K562 (cell line): ENCODE measurements around the gene CNPY4. TPM values are rescaled to one million over a fixed set of nuclear protein-coding genes. Genes with fewer than 3 reads are reported as not detected.
A peak's percentile ranks its signal among the peaks of the same experiment; 100 is the strongest.

Source experiments
- C11orf30 ChIP-seq: fragments of 450-650 bp; IDR thresholded peaks from 2 replicates; pipeline ENCODE4 v1.6.1; 2016; ENCODE audit warnings: low read depth, mild to moderate bottlenecking
- CAMTA2 ChIP-seq: fragments of 250-450 bp; sonication (Bioruptor Pico); conservative IDR thresholded peaks from 2 replicates; pipeline ENCODE4 v1.5.1; 2022
- CBX8 ChIP-seq: fragments of 200-600 bp; sonication (generic); IDR thresholded peaks from 2 replicates; pipeline ENCODE4 v1.6.1; 2012; ENCODE audit warnings: borderline replicate concordance, mixed run types, low read depth, mild to moderate bottlenecking, moderate library complexity, mixed read lengths, low read length, control low read depth, inconsistent platforms; ENCODE audit not compliant: poor library complexity, severe bottlenecking; ENCODE audit errors: extremely low read depth
- HDGF ChIP-seq: fragments of 450-650 bp; IDR thresholded peaks from 2 replicates; pipeline ENCODE4 v1.6.1; 2016
- JUNB ChIP-seq: fragments of 450-650 bp; formaldehyde crosslinking; conservative IDR thresholded peaks from 2 replicates; pipeline ENCODE4 v1.4.0; 2020; ENCODE audit warnings: mild to moderate bottlenecking
- MED1 ChIP-seq: sonication (generic); formaldehyde crosslinking; IDR thresholded peaks from 2 replicates; pipeline ENCODE4 v1.8.1; 2023; ENCODE audit warnings: missing genetic modification reagents, borderline replicate concordance
- NFRKB ChIP-seq: fragments of 450-650 bp; IDR thresholded peaks from 2 replicates; pipeline ENCODE4 v1.6.1; 2016; ENCODE audit warnings: low read depth
- RBBP5 ChIP-seq: fragments of 200-600 bp; sonication (generic); IDR thresholded peaks from 2 replicates; pipeline ENCODE4 v1.6.1; 2012; ENCODE audit warnings: borderline replicate concordance, mild to moderate bottlenecking, low read length, control low read depth, inconsistent platforms; ENCODE audit not compliant: insufficient read depth, poor library complexity, severe bottlenecking
- SAFB2 ChIP-seq: fragments of 200-400 bp; formaldehyde crosslinking; IDR thresholded peaks from 2 replicates; pipeline ENCODE4 v1.6.1; 2018; ENCODE audit warnings: borderline replicate concordance, low read length, low read depth, moderate library complexity; ENCODE audit not compliant: severe bottlenecking
- TAL1 ChIP-seq: fragments of 450-650 bp; IDR thresholded peaks from 2 replicates; pipeline ENCODE4 v1.6.1; 2016; ENCODE audit warnings: mild to moderate bottlenecking
- TEAD1 ChIP-seq, 2 experiments: fragments of 450-650 bp in 1 of 2; sonication (generic) in 1 of 2; formaldehyde crosslinking; IDR thresholded peaks; 2 replicates each; pipeline versions ENCODE4 v1.4.0 to v1.8.0; 2020 to 2022; ENCODE audit warnings: mild to moderate bottlenecking in 2 of 2, missing genetic modification reagents in 1 of 2
- TOE1 ChIP-seq, 2 experiments: fragments of 450-650 bp in 1 of 2; sonication (generic) in 1 of 2; formaldehyde crosslinking in 1 of 2; IDR thresholded peaks; 2 replicates each; pipeline versions ENCODE4 v1.7.1 to v1.8.0; 2016 to 2022; ENCODE audit warnings: borderline replicate concordance in 2 of 2, mild to moderate bottlenecking in 2 of 2, antibody characterized with exemption in 1 of 2, inconsistent platforms in 1 of 2, low read depth in 1 of 2, missing genetic modification reagents in 1 of 2, moderate library complexity in 1 of 2
- ZNF124 ChIP-seq: sonication (generic); formaldehyde crosslinking; IDR thresholded peaks from 2 replicates; pipeline ENCODE4 v1.8.1; 2022; ENCODE audit warnings: missing genetic modification reagents
- ZNF224 ChIP-seq: sonication (generic); formaldehyde crosslinking; IDR thresholded peaks from 2 replicates; pipeline ENCODE4 v1.8.0; 2022; ENCODE audit warnings: mild to moderate bottlenecking, missing genetic modification reagents
- ZNF253 ChIP-seq: fragments of 250-450 bp; sonication (Bioruptor Pico); conservative IDR thresholded peaks from 2 replicates; pipeline ENCODE4 v1.6.1; 2021; ENCODE audit warnings: mild to moderate bottlenecking
- ZNF780A ChIP-seq: fragments of 250-450 bp; sonication (Bioruptor Pico); IDR thresholded peaks from 2 replicates; pipeline ENCODE4 v1.5.0; 2021; ENCODE audit warnings: mild to moderate bottlenecking
- polyA plus RNA-seq, 8 experiments: library from polyadenylated mRNA; depleted of rRNA in 4 of 8; stranded (reverse) in 5 of 8; unstranded in 3 of 8; fragments of >200 nt; fragmentation: Nextera tagmentation in 2 of 8; fragmentation: Illumina TruSeq in 1 of 8; extraction: Ambion mirVana in 2 of 8; extraction: Trizol in 1 of 8; gene quantifications; 2 replicates each; pipeline versions ENCODE4 v1.2.1 to v1.2.3, GENCODE V29; 2011 to 2014; ENCODE audit warnings: inconsistent platforms in 1 of 8, missing spikeins in 1 of 8
- total RNA-seq, 7 experiments: library from RNA; depleted of rRNA in 6 of 7; stranded (reverse); fragments of >200 nt in 6 of 7; fragmentation: Illumina TruSeq in 2 of 7; extraction: Trizol in 2 of 7; gene quantifications; 2 replicates each; pipeline versions ENCODE4 v1.2.1 to v1.2.3, GENCODE V29; 2011 to 2021; ENCODE audit warnings: low replicate concordance in 1 of 7
- TF ChIP-seq, protein P1 (sequence below): fragments of 450-650 bp; conservative IDR thresholded peaks from 2 replicates; pipeline ENCODE4 v1.6.1; 2016; ENCODE audit warnings: missing genetic modification characterization, low read depth, mild to moderate bottlenecking, control low read depth, missing compliant biosample characterization
- TF ChIP-seq, protein P2 (sequence below): fragments of 250-450 bp; sonication (Bioruptor Pico); IDR thresholded peaks from 2 replicates; pipeline ENCODE4 v1.5.0; 2021
- TF ChIP-seq, protein P3 (sequence below): sonication (generic); formaldehyde crosslinking; IDR thresholded peaks from 2 replicates; pipeline ENCODE4 v1.8.0; 2023; ENCODE audit warnings: missing genetic modification reagents, mild to moderate bottlenecking, borderline replicate concordance

Gene CNPY4
- total and polyA plus RNA-seq, 9 of the 15 experiments (the other 6 are each of a cell fraction or from before 2014, with no cell fraction given), result 1.9 to 11.2 (median 7.0) TPM

DNA sequence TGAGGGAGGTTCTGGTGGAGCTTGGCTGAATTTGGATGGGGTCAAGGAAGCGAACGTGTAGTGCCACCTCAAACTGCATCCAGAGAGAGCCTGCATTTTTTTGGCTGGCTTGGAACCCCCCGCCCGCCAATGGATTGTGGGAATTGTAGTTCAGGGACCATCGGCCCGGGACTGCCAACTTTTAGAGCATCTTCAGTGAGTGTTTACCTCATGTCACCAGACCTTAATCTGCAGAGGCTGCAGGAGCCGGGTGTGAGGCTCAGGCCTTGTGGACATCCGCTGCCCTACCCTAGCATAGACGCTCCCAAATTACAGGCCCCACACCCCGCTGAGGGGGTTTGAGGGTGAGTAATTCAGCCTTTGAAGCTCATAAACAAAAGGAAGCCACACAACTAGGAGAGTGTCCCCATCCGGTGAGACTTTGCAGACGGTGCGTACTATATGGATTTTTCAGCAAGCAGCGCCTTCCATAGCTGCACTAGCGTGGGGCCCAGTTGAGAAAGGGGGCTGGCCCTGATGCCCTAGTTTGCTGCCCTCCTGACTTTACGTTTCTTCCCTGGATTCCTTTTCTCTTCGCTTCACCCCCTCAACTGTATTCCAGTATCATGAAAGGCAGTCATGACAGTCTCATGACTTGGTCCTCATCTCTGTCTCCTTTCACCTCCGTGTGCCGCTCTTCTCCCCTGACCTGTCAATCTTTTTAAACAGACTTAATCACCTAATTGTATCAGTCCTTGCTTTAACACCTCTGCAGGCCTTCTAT, 717 bp downstream of the CNPY4 start (continued):
- TF ChIP-seq TAL1, result 0 out of 2 replicates have a peak, but pooled peaks have one; percentile 2
- TF ChIP-seq TEAD1 (CRISPR knock-in tag; IDR thresholded peaks at IDR 0.05), result no peak
- no peak for TF ChIP-seq C11orf30
- TF ChIP-seq RBBP5, result no peak
- no peak for TF ChIP-seq NFRKB
- no peak for TF ChIP-seq ZNF124
- no peak for TF ChIP-seq ZNF224 (CRISPR knock-in tag)
- TF ChIP-seq TOE1 (IDR thresholded peaks at IDR 0.05; ENCODE audit: borderline replicate concordance), result no peak
- TF ChIP-seq TOE1 (CRISPR knock-in tag; IDR thresholded peaks at IDR 0.05; ENCODE audit: borderline replicate concordance, low read depth), result no peak
- TF ChIP-seq CBX8, result no peak
- no peak for TF ChIP-seq ZNF780A (CRISPR knock-in tag)
- TF ChIP-seq, protein P1, sequence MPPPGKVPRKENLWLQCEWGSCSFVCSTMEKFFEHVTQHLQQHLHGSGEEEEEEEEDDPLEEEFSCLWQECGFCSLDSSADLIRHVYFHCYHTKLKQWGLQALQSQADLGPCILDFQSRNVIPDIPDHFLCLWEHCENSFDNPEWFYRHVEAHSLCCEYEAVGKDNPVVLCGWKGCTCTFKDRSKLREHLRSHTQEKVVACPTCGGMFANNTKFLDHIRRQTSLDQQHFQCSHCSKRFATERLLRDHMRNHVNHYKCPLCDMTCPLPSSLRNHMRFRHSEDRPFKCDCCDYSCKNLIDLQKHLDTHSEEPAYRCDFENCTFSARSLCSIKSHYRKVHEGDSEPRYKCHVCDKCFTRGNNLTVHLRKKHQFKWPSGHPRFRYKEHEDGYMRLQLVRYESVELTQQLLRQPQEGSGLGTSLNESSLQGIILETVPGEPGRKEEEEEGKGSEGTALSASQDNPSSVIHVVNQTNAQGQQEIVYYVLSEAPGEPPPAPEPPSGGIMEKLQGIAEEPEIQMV, result no peak
- no peak for TF ChIP-seq JUNB (CRISPR knock-in tag)
- no peak for TF ChIP-seq CAMTA2
- TF ChIP-seq ZNF253 (CRISPR knock-in tag), result no peak
- TF ChIP-seq, protein P2, sequence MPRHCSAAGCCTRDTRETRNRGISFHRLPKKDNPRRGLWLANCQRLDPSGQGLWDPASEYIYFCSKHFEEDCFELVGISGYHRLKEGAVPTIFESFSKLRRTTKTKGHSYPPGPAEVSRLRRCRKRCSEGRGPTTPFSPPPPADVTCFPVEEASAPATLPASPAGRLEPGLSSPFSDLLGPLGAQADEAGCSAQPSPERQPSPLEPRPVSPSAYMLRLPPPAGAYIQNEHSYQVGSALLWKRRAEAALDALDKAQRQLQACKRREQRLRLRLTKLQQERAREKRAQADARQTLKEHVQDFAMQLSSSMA, result no peak
- no peak for TF ChIP-seq MED1 (CRISPR knock-in tag)
- TF ChIP-seq SAFB2, result no peak
- TF ChIP-seq, protein P3, sequence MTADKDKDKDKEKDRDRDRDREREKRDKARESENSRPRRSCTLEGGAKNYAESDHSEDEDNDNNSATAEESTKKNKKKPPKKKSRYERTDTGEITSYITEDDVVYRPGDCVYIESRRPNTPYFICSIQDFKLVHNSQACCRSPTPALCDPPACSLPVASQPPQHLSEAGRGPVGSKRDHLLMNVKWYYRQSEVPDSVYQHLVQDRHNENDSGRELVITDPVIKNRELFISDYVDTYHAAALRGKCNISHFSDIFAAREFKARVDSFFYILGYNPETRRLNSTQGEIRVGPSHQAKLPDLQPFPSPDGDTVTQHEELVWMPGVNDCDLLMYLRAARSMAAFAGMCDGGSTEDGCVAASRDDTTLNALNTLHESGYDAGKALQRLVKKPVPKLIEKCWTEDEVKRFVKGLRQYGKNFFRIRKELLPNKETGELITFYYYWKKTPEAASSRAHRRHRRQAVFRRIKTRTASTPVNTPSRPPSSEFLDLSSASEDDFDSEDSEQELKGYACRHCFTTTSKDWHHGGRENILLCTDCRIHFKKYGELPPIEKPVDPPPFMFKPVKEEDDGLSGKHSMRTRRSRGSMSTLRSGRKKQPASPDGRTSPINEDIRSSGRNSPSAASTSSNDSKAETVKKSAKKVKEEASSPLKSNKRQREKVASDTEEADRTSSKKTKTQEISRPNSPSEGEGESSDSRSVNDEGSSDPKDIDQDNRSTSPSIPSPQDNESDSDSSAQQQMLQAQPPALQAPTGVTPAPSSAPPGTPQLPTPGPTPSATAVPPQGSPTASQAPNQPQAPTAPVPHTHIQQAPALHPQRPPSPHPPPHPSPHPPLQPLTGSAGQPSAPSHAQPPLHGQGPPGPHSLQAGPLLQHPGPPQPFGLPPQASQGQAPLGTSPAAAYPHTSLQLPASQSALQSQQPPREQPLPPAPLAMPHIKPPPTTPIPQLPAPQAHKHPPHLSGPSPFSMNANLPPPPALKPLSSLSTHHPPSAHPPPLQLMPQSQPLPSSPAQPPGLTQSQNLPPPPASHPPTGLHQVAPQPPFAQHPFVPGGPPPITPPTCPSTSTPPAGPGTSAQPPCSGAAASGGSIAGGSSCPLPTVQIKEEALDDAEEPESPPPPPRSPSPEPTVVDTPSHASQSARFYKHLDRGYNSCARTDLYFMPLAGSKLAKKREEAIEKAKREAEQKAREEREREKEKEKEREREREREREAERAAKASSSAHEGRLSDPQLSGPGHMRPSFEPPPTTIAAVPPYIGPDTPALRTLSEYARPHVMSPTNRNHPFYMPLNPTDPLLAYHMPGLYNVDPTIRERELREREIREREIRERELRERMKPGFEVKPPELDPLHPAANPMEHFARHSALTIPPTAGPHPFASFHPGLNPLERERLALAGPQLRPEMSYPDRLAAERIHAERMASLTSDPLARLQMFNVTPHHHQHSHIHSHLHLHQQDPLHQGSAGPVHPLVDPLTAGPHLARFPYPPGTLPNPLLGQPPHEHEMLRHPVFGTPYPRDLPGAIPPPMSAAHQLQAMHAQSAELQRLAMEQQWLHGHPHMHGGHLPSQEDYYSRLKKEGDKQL, result no peak
- peak; percentile 76 for TF ChIP-seq HDGF
